GM03348 (cell line): Measurements from ENCODE around the gene CDH8.
A peak's percentile ranks its signal among the peaks of the same experiment; 100 is the strongest.
"Not testable (repeated sequence)": the region's sequence is repeated elsewhere in the genome, so short reads cannot be mapped to it uniquely, and the experiment has no call there.

Experiments used
- DNase-seq: peaks from one replicate; pipeline ENCODE4 v3.0.0; 2012; ENCODE audit warnings: low spot score

The CDH8 gene

DNA sequence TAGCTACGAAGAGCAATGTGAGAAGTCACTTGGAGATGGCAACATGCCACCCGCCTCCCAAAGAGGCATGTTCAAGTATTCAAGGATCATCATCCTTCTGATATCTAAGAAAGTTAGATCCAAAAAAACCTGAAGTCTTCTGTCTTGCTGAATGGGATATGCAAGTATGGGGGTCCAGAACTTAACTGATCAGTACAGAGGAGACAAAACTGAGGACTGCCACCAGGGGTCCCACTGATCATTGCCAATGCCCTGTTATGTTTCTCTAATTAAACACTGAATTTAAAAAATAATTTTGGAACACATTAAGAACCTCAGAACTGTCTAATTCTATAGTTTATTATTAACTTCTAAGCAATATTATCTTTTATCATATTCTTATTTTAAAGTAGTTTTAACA, 99.7 kb downstream of the CDH8 start:
- DNase-seq: no peak

DNA sequence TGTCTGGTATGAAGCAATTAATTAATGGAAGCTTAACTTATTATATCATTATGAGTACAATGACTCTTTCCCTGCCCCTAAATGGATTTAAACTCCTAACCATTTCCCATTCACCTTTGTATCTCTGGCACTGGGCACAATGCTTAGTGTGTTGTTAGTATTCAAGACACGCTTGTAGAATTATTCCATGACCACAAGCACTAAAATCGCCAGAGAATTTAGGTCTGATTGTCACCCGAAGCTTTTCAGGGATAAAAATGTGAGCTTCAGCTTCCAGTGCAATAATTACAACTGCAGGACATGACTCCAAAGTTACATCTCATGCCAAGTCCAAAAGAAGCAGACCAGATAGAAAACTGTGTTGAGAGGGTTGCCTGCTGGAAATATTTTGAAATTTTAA, 101.6 kb downstream of the CDH8 start:
- no peak for DNase-seq

DNA sequence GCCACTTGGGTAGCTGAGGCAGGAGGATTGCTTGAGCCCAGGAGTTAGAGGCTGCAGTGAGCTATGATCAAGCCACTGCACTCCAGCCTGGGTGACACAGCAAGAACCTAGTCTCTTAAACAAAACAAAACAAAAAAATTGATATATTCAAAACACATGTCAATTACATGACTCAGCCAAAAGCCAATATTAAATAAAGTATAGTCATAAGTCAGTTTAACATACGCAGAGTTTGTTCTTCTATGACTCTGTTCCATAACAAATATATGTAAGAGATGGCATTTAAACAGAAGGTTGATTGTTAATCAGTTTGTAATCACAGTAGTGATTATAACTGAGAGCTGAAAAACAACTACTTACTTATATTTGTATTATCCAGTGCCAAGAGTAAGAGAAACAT, 106.5 kb downstream of the CDH8 start:
- no peak for DNase-seq

DNA sequence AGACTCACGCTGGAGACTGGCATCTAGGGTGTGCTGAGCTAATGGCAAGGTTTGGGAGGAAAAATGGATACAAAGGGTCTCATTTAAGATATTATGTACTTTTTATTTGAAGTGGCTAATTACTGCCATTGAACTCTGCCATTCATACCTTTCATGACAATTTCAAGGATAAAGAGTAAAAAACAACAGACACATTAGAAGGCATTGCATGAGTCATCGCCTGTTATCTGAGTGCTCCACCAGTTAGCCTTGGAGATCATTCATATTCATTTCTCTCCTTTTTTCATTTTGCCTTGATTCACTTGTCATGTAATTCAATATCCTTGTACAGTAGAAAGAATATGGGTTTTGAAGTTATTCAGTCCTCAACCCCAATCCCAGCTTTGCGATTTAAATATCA, 109.5 kb downstream of the CDH8 start:
- no peak for DNase-seq

DNA sequence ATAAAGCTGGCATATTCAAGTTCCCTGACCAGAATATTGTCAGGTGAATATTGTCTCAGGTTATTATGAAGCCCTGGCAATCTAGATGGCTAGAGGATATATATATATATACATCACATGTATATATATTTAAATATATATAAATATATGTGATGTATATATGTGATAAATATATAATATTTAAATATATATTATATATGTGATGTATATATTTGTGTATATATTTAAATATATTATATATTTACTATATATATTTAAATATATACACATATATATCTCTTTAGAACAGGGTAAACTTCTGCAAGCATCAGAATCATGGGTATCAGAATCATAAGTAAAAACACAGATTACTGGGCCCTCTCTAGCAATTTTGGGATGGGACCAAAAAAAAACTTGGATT, 112.6 kb downstream of the CDH8 start:
- DNase-seq: no peak

DNA sequence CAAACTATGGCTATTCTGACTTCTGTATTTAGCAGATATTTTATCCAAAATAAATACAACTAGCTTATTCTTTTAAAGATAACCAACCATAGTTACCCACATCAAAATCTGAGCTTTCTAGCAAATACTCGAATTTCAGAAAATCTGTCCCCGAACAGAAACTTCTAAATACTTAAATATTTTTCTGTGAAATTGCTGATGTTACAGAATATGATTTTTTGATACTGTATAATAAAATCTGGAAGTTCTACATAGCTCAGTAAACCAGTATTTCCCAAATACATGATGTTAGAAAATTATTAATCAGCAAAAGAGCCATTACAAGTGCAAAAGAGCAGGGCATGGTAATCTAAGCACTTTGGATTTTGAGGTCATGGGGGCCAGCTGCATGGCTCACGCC, 114.9 kb downstream of the CDH8 start:
- DNase-seq: no peak

DNA sequence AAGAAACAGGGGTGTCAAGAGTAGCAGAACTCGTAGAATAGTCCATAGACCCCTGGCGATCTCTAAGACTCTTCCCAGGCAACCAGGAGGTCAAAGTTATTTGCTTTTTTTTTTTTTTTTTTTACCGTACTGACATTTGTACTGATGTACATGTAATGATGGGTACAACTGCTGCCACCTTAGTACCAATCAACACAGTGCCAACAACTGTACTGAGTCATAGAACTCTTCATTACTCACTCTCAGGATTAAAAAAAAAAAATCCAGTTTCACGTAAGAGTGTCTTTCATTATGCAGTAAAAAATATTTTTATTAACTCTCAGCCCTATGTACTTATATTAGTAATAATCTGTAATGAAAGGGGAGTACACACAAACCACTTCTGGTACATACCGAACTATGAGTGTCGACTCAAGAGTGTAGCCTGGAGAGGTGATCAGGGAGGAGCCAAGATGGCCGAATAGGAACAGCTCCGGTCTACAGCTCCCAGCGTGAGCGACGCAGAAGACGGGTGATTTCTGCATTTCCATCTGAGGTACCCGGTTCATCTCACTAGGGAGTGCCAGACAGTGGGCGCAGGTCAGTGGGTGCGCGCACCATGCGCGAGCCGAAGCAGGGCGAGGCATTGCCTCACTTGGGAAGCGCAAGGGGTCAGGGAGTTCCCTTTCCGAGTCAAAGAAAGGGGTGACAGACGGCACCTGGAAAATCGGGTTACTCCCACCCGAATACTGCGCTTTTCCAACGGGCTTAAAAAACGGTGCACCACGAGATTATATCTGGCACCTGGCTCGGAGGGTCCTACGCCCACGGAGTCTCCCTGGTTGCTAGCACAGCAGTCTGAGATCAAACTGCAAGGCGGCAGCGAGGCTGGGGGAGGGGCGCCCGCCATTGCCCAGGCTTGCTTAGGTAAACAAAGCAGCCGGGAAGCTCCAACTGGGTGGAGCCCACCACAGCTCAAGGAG, 118.1 kb downstream of the CDH8 start:
- DNase-seq: not testable (repeated sequence)

DNA sequence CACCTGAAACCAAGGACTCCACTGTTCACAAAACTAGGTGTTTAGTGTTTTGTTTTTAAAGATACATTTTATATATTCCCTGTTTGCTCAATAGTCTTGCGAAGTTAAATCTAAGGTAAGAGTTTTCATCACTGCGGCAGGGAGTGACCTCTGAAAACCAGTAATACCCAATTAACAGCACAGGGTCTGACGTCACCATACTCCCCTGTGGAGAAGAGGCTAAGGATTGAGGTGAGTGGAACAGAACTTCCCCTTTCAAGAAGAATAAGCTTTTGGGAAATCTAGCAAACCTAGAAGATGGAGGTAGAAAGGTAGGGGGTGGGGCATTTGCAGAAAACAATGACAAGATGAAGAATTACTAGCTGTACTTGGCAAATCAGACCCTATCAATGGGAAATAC, 120.7 kb downstream of the CDH8 start:
- no peak for DNase-seq

DNA sequence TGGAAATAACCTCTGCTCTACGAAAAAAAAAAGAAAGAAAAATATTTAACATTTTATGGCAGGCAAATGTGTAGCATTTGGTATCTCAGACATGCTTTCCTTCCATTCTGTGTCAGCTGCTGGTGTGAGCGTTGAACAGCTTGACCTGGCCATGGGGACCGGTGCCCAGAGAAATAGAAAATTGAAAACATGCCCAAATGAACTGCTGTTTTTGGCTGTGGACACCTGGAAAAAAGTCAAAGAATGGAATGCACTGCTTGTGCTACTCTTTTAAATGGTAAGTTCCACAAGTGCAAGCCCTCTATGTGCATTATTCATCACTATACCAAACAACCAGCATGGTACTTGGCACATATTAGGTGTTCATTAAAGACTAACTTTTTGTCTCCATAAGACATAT, 127.2 kb downstream of the CDH8 start:
- DNase-seq: no peak

DNA sequence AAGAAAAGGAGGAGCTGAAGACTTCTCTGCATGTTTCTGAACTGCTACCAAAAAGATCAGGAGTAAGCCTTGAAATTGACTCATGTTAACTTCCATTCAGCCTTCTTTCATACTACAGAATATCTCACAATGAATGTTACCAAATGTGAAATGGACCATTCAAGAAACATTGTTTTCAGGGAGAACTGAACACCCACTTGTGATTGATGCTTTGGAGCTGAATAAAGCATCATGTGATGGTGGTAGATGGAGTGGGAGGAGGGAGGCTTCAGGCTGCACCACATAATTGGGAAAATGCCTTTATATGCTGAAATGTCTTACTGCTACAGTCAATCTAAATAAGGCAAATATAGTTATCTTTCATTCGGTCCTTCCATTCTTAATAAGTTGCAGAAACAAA, 127.8 kb downstream of the CDH8 start:
- DNase-seq: no peak

DNA sequence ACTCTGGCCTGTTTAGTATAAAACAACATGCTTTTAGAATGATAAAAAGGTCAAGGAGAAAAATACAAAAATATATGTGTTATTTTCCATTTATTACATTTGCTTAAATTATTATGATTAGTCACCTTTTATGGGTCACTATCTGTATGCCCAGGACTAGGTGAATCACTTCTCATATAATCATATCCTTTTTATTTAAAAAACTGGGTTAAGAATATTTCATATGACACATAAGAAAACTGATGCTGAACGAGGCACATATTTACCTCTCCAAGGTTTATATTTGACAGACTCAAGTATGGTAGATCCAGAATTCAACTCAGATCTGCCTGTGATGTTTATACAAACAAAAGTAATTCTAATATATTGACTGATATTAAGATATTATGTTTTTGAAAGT, 134.5 kb downstream of the CDH8 start:
- DNase-seq: no peak

DNA sequence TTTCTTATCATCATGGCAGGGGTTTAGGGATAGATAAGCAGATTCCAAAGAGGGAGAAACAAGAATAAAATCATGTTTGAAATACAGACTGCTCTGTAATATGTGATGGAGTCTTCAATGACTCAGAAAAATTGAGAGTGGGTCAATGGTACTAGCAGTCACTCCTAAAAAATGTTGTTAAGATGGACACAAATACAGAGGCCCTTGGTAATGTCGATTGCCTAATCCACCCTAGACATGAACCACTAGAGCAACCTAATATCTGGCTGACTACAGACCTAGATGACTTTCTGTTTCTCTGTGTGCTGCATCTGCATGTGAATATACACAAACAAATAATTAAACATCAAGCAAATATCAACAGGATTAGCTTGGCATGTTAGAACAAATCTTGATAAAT, 135.8 kb downstream of the CDH8 start:
- peak; percentile 59 for DNase-seq

DNA sequence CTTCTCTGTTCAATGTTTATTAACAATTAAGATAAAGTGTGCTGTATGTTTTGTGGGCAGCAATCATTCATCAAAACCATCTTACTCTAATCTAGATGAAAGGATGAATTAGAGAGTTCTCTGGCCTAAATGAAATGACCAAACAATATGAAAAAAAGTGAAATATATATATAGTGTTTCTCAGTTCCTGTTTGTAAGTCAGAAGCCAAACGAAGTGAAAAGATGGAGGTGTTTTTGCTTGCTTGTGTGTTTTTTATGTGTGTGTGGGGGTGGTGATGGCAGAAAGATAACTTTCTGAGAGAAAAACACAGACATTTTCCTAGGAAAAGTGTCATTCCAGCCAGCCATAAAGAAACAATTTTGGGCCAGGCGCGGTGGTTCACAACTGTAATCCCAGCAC, 138.6 kb downstream of the CDH8 start:
- DNase-seq: no peak

DNA sequence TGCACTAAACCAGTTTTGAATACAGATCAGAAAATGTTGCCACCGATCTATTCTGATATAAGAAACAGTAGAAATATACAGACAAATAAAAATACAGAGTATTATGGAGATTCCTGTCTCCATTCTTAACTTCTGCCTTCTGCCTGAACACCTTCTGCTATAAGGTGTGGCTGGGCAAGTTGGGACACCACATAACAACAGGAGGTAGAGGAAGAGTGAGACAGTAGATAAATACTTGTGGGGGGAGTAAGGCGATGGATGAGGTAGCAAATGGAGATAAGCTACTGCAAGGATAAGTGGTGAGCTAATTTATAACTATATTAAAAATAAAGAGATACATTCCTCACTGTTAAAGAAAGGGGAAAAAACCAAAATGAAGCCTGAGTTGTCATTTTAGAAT, 143.7 kb downstream of the CDH8 start:
- DNase-seq: no peak

DNA sequence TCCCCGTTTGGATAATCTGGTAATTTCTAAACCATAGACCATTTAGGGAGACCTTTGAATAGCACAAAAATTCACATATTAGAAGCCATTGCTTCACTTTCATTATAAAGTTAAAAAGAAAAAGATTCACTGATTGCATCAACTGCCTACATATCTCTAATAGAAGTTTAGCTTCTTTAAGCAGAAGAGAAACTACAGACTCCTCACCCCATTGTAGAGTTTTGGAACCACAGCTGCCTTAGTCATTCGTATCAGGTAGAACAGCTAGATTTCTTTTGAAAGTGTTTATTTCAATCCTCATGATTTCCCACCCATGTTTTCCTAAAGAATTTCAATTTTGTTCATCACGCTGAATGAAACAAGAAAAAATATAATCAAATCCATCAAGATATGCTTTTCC, 144.8 kb downstream of the CDH8 start:
- DNase-seq: no peak

DNA sequence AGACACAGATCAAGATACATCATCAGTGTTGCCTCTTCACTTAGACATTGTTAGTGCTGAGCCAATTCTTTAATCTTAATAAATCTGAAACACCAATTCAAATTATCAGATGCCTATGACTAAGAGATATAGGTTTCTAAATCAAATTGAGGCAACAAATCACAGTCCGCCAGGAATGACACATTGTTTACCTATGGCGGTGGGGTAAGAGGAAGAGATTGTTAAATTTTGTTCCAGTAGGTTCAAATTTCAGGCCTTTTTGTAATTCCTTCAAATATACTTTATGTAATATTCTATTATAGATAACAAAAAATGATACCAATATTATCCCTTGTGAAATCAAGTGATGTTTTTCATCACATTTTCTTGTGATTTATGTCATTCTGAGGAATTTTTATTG, 145.9 kb downstream of the CDH8 start:
- DNase-seq: no peak

DNA sequence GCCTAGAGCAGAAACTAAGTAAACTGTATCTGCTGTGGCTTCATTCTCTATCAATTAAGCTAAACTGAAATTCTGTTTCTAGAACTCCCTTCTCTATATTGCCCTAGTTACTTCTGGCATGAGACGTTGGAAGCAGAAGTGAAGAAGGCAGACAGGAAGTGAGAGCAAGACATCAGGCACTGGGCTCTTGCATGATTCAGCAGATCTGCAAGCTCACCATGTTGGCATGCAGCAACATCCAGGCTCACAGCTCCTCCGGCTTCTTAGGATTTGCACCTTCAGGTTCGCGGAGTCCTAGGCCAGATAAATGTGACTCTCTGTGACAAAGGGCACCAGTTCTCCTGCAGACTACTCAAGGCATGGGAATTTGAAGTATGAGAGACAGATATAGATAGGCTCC, 148.3 kb downstream of the CDH8 start:
- DNase-seq: peak; percentile 43

DNA sequence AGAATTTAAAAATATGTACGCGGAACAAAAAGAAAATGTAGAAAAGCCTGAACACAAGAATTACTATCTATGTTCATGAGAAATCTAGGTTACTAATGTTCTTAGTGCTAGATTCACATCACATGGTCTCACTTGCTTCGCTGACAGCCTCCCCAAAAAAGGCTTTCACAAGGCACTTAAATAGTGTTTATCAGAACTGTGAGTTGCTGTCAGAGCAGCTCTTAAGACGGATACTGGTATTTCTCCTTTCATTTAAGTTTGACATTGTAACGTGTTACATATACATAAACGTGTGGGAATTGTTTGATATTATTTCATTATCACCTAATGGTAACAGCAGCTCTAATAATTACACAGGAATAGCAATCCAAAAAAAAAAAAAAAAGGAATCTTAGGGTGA, 150.9 kb downstream of the CDH8 start:
- no peak for DNase-seq

DNA sequence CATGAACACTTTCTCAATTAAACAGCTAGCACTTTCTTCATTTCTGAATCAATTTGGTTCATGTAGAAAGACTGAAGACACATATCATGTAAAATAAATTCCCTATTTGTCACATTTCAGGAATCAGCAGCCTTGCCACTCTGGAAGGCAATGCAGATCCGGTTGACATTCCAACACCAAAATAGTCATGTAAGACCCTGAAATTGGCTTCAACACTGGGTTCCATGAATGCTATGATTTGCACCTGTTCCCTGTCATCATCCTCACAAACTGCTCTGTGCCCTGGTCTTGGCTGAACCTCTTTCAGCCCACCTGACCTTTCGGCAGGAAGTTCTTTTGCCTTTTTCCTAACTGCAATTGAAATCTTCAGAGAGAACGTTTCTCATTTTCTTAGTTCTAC, 156.9 kb downstream of the CDH8 start:
- DNase-seq: no peak

DNA sequence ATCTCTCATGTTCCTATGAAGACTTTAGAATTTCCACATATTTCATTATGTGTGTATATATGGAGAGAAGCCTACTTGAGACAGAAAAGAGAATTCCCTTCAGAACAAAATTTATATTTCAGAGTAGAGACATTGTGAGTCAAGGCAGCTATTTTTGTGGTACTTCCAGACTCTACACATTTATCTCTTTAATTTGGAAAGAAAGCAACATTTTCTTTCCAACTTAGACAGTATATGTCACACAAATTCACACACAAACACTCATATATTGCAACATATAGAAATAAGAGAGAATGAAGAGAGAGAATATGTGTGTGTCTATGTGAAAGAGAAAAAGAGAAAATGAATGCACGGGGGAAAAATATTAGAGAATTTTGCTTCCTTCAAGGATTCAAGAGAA, 158.8 kb downstream of the CDH8 start:
- DNase-seq: no peak

DNA sequence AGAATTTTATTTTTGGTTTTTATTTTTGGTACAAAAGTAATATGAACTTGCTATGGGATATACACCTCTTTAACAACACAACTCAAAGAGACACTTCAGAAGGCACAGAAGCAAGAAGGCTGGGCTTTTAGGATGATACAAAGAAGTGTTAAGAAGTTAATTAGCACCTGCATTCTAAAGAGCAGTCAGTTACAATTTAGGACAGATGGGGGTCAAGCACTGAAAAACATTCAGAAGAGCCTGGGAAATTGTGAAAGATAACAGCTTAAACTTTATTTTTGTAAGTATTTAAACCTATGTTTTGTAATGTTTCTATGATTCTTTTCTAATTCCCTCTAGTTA, 163.5 kb downstream of the CDH8 start:
- DNase-seq: no peak

DNA sequence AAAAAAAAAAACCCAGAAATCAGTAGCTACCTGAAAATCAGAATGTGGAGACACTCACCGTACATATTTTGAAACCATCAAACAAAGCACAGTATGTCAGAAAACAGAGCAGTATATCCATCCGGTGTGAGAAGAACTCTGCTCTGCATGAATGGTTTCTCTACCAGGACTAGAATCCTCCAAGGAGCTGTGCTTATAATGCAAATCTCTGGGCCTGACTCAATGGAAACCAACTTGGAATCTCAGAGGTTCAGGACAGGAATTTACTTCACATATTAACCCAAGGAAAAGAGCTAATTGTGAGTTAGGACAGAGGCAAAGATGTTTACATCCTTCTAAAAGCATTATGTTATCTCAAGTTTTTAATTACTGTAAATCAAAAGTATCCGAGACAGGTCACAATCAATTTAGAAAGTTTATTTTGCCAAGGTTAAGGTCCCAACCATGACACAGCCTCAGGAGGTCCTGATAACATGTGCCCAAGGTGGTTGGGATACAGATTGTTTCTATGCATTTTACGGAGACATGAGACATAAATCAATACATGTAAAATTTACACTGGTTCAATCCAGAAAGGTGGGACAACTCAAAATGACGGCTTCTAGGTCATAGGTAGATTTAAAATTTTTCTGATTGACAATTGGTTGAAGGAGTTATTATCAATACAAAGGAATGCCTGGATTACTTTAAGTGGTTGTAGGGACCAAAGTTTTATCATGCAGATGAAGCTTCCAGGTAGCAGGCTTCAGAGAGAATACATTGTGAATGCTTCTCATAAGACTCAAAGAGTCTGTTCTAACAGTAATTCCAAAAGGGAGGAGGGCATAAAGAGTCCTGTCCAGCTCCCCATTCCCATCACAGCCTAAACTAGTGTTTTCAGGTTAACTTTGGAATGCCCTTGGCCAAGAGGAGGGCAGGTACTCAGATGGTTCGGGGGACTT, 164.1 kb downstream of the CDH8 start:
- no peak for DNase-seq
